IgD-negative memory B cell (primary cell): ENCODE data around the gene KCTD10. TPM values are rescaled to one million over a fixed set of nuclear protein-coding genes. Genes with fewer than 3 reads are reported as not detected.

Experiments
- H3K27ac Mint-ChIP-seq, 3 donors: one replicate each; pipeline ENCODE4 v1.8.0; 2020 to 2022; ENCODE audit warnings: mild to moderate bottlenecking in 3 of 3, mixed read lengths in 3 of 3, moderate library complexity in 1 of 3
- H3K27me3 Mint-ChIP-seq: one replicate; pipeline ENCODE4 v1.8.0; 2021; ENCODE audit warnings: mixed read lengths
- H3K36me3 Mint-ChIP-seq: one replicate; pipeline ENCODE4 v1.8.0; 2020; ENCODE audit warnings: mild to moderate bottlenecking, mixed read lengths
- H3K4me1 Mint-ChIP-seq, 3 donors: one replicate each; pipeline ENCODE4 v1.8.0; 2020 to 2022; ENCODE audit warnings: mixed read lengths in 3 of 3, mild to moderate bottlenecking in 1 of 3
- H3K4me3 Mint-ChIP-seq, 4 donors: one replicate each; pipeline ENCODE4 v1.8.0; 2020 to 2022; ENCODE audit warnings: mild to moderate bottlenecking in 4 of 4, mixed read lengths in 4 of 4, moderate library complexity in 3 of 4
- H3K9me3 Mint-ChIP-seq, 3 donors: one replicate each; pipeline ENCODE4 v1.8.0; 2020 to 2021; ENCODE audit warnings: mixed read lengths in 3 of 3, mild to moderate bottlenecking in 1 of 3
- polyA plus RNA-seq: library from polyadenylated mRNA; unstranded; fragments of 300-500 nt; fragmentation: Illumina TruSeq; gene quantifications from one replicate; pipeline ENCODE4 v1.2.3, GENCODE V29; 2021

The KCTD10 gene
- polyA plus RNA-seq, 1 donor from 2014 or later, result 18.3 TPM

- Mint-ChIP-seq H3K27me3 (no peaks in the 10 kb centered on the region), H3K4me3 (no peak overlapping the region), H3K36me3 (no peaks in the 10 kb centered on the region), H3K4me1 (peaks cover under 1 to 18% (median 15%) of the 10 kb centered on the region in 3 donors), H3K27ac (peak overlapping the region in 1 of 3 donors; percentile 84), H3K9me3 (no peaks in the 10 kb centered on the region)
Observed at GRCh38 chr12:109469517-109469916, 7.6 kb downstream of the KCTD10 start.

- no peak overlapping the region for H3K27ac Mint-ChIP-seq
- peaks cover 0 to 27% (median 18%) of the 10 kb centered on the region in 3 donors for H3K4me1 Mint-ChIP-seq
- H3K4me3 Mint-ChIP-seq, result no peak overlapping the region
Observed at GRCh38 chr12:109467978-109468676, 9.0 kb downstream of the KCTD10 start.

GRCh38 chr12:109466821-109467220 is 10.3 kb downstream of the KCTD10 start:
- Mint-ChIP-seq H3K36me3 (no peaks in the 10 kb centered on the region), H3K27ac (no peak overlapping the region), H3K27me3 (no peaks in the 10 kb centered on the region), H3K4me1 (peaks cover 0 to 33% (median 18%) of the 10 kb centered on the region in 3 donors), H3K9me3 (no peaks in the 10 kb centered on the region), H3K4me3 (no peak overlapping the region)

More at GRCh38 chr12:109467978-109468676, 9.0 kb downstream of the KCTD10 start:
- Mint-ChIP-seq H3K36me3 (no peaks in the 10 kb centered on the region), H3K27me3 (no peaks in the 10 kb centered on the region), H3K9me3 (no peaks in the 10 kb centered on the region)

GRCh38 chr12:109466305-109466704 is 10.8 kb downstream of the KCTD10 start:
- Mint-ChIP-seq H3K27me3 (no peaks in the 10 kb centered on the region), H3K4me1 (peaks cover 2 to 36% (median 21%) of the 10 kb centered on the region in 3 donors)

GRCh38 chr12:109464642-109465351 is 12.3 kb downstream of the KCTD10 start:
- peaks cover 7 to 31% (median 26%) of the 10 kb centered on the region in 3 donors for H3K4me1 Mint-ChIP-seq
- no peaks in the 10 kb centered on the region for H3K36me3 Mint-ChIP-seq
- H3K27ac Mint-ChIP-seq, result peak overlapping the region in 1 of 3 donors; percentile 43
- H3K9me3 Mint-ChIP-seq, result no peaks in the 10 kb centered on the region
- H3K27me3 Mint-ChIP-seq, result no peaks in the 10 kb centered on the region
- no peak overlapping the region for H3K4me3 Mint-ChIP-seq

More at GRCh38 chr12:109466305-109466704, 10.8 kb downstream of the KCTD10 start:
- peak overlapping the region in 1 of 3 donors; percentile 16 for H3K27ac Mint-ChIP-seq
- H3K9me3 Mint-ChIP-seq, result no peaks in the 10 kb centered on the region
- H3K4me3 Mint-ChIP-seq, result no peak overlapping the region
- H3K36me3 Mint-ChIP-seq, result no peaks in the 10 kb centered on the region

GRCh38 chr12:109463756-109464155 is 13.3 kb downstream of the KCTD10 start:
- peaks cover 12 to 31% (median 28%) of the 10 kb centered on the region in 3 donors for H3K4me1 Mint-ChIP-seq
- H3K27ac Mint-ChIP-seq, result peak overlapping the region in 1 of 3 donors; percentile 58
- no peaks in the 10 kb centered on the region for H3K9me3 Mint-ChIP-seq
- no peak overlapping the region for H3K4me3 Mint-ChIP-seq
- peaks cover 5% of the 10 kb centered on the region for H3K36me3 Mint-ChIP-seq
- H3K27me3 Mint-ChIP-seq, result no peaks in the 10 kb centered on the region

- peaks cover 5% of the 10 kb centered on the region for H3K36me3 Mint-ChIP-seq
Observed at GRCh38 chr12:109462868-109463692, 14.0 kb downstream of the KCTD10 start.

GRCh38 chr12:109461846-109462756 is 15.0 kb downstream of the KCTD10 start:
- peak overlapping the region in 2 of 4 donors; percentile 47 to 73 for H3K4me3 Mint-ChIP-seq
- H3K27me3 Mint-ChIP-seq, result no peaks in the 10 kb centered on the region
- H3K4me1 Mint-ChIP-seq, result peaks cover 12 to 31% (median 30%) of the 10 kb centered on the region in 3 donors
- peak overlapping the region in 1 of 3 donors; percentile 85 for H3K27ac Mint-ChIP-seq
- no peaks in the 10 kb centered on the region for H3K9me3 Mint-ChIP-seq
- peaks cover 5% of the 10 kb centered on the region for H3K36me3 Mint-ChIP-seq

More at GRCh38 chr12:109462868-109463692, 14.0 kb downstream of the KCTD10 start:
- Mint-ChIP-seq H3K9me3 (no peaks in the 10 kb centered on the region), H3K4me1 (peaks cover 12 to 31% (median 30%) of the 10 kb centered on the region in 3 donors), H3K27me3 (no peaks in the 10 kb centered on the region), H3K27ac (peak overlapping the region in 1 of 3 donors; percentile 58), H3K4me3 (peak overlapping the region in 1 of 4 donors; percentile 21)

GRCh38 chr12:109461049-109461845 is 15.9 kb downstream of the KCTD10 start:
- no peaks in the 10 kb centered on the region for H3K27me3 Mint-ChIP-seq
- H3K27ac Mint-ChIP-seq, result peak overlapping the region; percentile 10 to 88 (median 15)
- H3K4me1 Mint-ChIP-seq, result peaks cover 12 to 31% (median 30%) of the 10 kb centered on the region in 3 donors
- no peak overlapping the region for H3K4me3 Mint-ChIP-seq
- no peaks in the 10 kb centered on the region for H3K9me3 Mint-ChIP-seq
- H3K36me3 Mint-ChIP-seq, result peaks cover 5% of the 10 kb centered on the region

- H3K36me3 Mint-ChIP-seq, result peaks cover 5% of the 10 kb centered on the region
- no peak overlapping the region for H3K4me3 Mint-ChIP-seq
- no peaks in the 10 kb centered on the region for H3K9me3 Mint-ChIP-seq
- H3K4me1 Mint-ChIP-seq, result peaks cover 12 to 29% (median 28%) of the 10 kb centered on the region in 3 donors
- peak overlapping the region in 1 of 3 donors; percentile 15 for H3K27ac Mint-ChIP-seq
- no peaks in the 10 kb centered on the region for H3K27me3 Mint-ChIP-seq
Observed at GRCh38 chr12:109460538-109460937, 16.6 kb downstream of the KCTD10 start.

GRCh38 chr12:109459247-109459646 is 17.9 kb downstream of the KCTD10 start:
- Mint-ChIP-seq H3K4me1 (peaks cover 12 to 20% (median 15%) of the 10 kb centered on the region in 3 donors), H3K9me3 (no peaks in the 10 kb centered on the region), H3K27me3 (no peaks in the 10 kb centered on the region), H3K4me3 (no peak overlapping the region), H3K36me3 (peaks cover 5% of the 10 kb centered on the region), H3K27ac (no peak overlapping the region)

- Mint-ChIP-seq H3K4me3 (no peak overlapping the region), H3K36me3 (peaks cover 5% of the 10 kb centered on the region), H3K27ac (peak overlapping the region in 1 of 3 donors; percentile 4), H3K9me3 (no peaks in the 10 kb centered on the region), H3K27me3 (no peaks in the 10 kb centered on the region), H3K4me1 (peaks cover 12 to 19% (median 12%) of the 10 kb centered on the region in 3 donors)
Observed at GRCh38 chr12:109458771-109459208, 18.3 kb downstream of the KCTD10 start.

GRCh38 chr12:109458086-109458485 is 19.0 kb downstream of the KCTD10 start:
- peak overlapping the region in 1 of 4 donors; percentile 39 for H3K4me3 Mint-ChIP-seq
- no peaks in the 10 kb centered on the region for H3K9me3 Mint-ChIP-seq
- H3K36me3 Mint-ChIP-seq, result peaks cover 5% of the 10 kb centered on the region
- no peak overlapping the region for H3K27ac Mint-ChIP-seq
- H3K4me1 Mint-ChIP-seq, result peaks cover 12 to 13% (median 12%) of the 10 kb centered on the region in 3 donors
- H3K27me3 Mint-ChIP-seq, result no peaks in the 10 kb centered on the region
